ENCODE data around the gene NRP1. TPM values are rescaled to one million over a fixed set of nuclear protein-coding genes. Genes with fewer than 3 reads are reported as not detected.

Gene NRP1
- total RNA-seq, 1 donor from 2014 or later = not detected

DNA sequence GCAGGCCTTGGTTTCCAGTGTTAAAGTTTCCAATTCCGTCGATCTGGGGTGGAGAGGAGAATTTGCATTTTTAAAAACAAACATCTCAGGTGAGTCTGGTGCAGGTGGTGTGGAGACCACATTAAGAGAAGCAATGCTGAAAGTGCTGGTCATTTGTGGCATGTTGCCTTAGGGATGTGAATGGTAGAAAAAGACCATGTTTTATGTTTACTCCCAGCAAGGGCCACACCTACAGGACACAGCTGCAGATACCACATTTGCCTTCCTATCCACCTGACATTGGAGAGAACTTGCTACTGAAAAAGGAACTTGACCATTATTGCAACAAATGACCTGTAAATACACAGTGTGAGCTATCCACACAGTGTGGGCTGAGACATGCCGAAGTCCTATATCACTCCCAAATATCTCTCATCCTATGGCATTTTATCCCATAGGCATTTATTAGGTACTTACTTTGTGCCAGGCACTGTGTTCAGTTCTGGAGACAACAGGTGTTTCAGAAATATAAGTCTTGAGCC is 183.1 kb downstream of the NRP1 start:
- H3K27ac Mint-ChIP-seq = peak overlapping the region; percentile 64
- no peak for DNase-seq
- H3K36me3 Mint-ChIP-seq (ENCODE audit: low read depth) = no peaks in the 10 kb centered on the region
- ChIA-PET CTCF (no interaction called here), POLR2A (interaction anchor here (1.2 kb wide), 1 partner anchor 18 kb away, joined by 3 read pairs; no protein-coding TSS in a partner anchor)
- H3K27me3 Mint-ChIP-seq = no peaks in the 10 kb centered on the region
- H3K4me1 Mint-ChIP-seq = peaks cover 52% of the 10 kb centered on the region
- TF ChIP-seq, protein P1, sequence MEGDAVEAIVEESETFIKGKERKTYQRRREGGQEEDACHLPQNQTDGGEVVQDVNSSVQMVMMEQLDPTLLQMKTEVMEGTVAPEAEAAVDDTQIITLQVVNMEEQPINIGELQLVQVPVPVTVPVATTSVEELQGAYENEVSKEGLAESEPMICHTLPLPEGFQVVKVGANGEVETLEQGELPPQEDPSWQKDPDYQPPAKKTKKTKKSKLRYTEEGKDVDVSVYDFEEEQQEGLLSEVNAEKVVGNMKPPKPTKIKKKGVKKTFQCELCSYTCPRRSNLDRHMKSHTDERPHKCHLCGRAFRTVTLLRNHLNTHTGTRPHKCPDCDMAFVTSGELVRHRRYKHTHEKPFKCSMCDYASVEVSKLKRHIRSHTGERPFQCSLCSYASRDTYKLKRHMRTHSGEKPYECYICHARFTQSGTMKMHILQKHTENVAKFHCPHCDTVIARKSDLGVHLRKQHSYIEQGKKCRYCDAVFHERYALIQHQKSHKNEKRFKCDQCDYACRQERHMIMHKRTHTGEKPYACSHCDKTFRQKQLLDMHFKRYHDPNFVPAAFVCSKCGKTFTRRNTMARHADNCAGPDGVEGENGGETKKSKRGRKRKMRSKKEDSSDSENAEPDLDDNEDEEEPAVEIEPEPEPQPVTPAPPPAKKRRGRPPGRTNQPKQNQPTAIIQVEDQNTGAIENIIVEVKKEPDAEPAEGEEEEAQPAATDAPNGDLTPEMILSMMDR (IDR thresholded peaks at IDR 0.05) = no peak
- H3K4me3 Mint-ChIP-seq = no peak overlapping the region
- intact Hi-C loops (cut with micrococcal nuclease) = loop anchor here (5.0 kb wide), 3 partner anchors 34 to 499 kb away; partner anchors contain the start of gene ITGB1
- H3K9me3 Mint-ChIP-seq = no peaks in the 10 kb centered on the region
- no peak for ATAC-seq (ENCODE audit: low read depth)

- ChIA-PET POLR2A (interaction anchor here (1.2 kb wide), 1 partner anchor 18 kb away, joined by 3 read pairs; no protein-coding TSS in a partner anchor), CTCF (no interaction called here)
- no peaks in the 10 kb centered on the region for H3K9me3 Mint-ChIP-seq
- H3K27ac Mint-ChIP-seq = peak overlapping the region; percentile 64
- no peak overlapping the region for H3K4me3 Mint-ChIP-seq
- peaks cover 49% of the 10 kb centered on the region for H3K4me1 Mint-ChIP-seq
- ATAC-seq (ENCODE audit: low read depth) = no peak
- no peak for DNase-seq
- H3K27me3 Mint-ChIP-seq = no peaks in the 10 kb centered on the region
- no peaks in the 10 kb centered on the region for H3K36me3 Mint-ChIP-seq (ENCODE audit: low read depth)
- intact Hi-C loops (cut with micrococcal nuclease) = loop anchor here (1.0 to 5.0 kb wide), 4 partner anchors 17 to 499 kb away; partner anchors contain the start of gene ITGB1
- TF ChIP-seq, protein P1 (IDR thresholded peaks at IDR 0.05) = no peak
These were observed 183.6 kb downstream of the NRP1 start for GRCh38 chr10:33150889-33151288.

- Mint-ChIP-seq H3K27me3 (no peaks in the 10 kb centered on the region), H3K27ac (no peak overlapping the region), H3K36me3 (ENCODE audit: low read depth) (no peaks in the 10 kb centered on the region), H3K4me1 (peaks cover 43% of the 10 kb centered on the region), H3K4me3 (no peak overlapping the region), H3K9me3 (no peaks in the 10 kb centered on the region)
- POLR2A ChIA-PET = no interaction called here
- CTCF ChIA-PET = no interaction called here
- TF ChIP-seq, protein P1 (IDR thresholded peaks at IDR 0.05) = no peak
- DNase-seq (no peak), ATAC-seq (ENCODE audit: low read depth) (no peak)
- intact Hi-C loops (cut with micrococcal nuclease) = loop anchor here (1.0 to 5.0 kb wide), 4 partner anchors 16 to 498 kb away; partner anchors contain the start of gene ITGB1
These were observed 184.3 kb downstream of the NRP1 start for GRCh38 chr10:33150146-33150545.

GRCh38 chr10:33147013-33147310 is 187.5 kb downstream of the NRP1 start:
- Mint-ChIP-seq H3K4me1 (peaks cover 22% of the 10 kb centered on the region), H3K36me3 (ENCODE audit: low read depth) (no peaks in the 10 kb centered on the region), H3K4me3 (no peak overlapping the region), H3K27me3 (no peaks in the 10 kb centered on the region), H3K9me3 (no peaks in the 10 kb centered on the region), H3K27ac (no peak overlapping the region)
- TF ChIP-seq, protein P1 (IDR thresholded peaks at IDR 0.05) = no peak
- POLR2A ChIA-PET = no interaction called here
- DNase-seq = no peak
- intact Hi-C loops (cut with micrococcal nuclease) = no loop called here
- CTCF ChIA-PET = interaction anchor here (0.8 kb wide), 1 partner anchor 13 kb away, joined by 3 read pairs; no protein-coding TSS in a partner anchor
- ATAC-seq (ENCODE audit: low read depth) = no peak

DNA sequence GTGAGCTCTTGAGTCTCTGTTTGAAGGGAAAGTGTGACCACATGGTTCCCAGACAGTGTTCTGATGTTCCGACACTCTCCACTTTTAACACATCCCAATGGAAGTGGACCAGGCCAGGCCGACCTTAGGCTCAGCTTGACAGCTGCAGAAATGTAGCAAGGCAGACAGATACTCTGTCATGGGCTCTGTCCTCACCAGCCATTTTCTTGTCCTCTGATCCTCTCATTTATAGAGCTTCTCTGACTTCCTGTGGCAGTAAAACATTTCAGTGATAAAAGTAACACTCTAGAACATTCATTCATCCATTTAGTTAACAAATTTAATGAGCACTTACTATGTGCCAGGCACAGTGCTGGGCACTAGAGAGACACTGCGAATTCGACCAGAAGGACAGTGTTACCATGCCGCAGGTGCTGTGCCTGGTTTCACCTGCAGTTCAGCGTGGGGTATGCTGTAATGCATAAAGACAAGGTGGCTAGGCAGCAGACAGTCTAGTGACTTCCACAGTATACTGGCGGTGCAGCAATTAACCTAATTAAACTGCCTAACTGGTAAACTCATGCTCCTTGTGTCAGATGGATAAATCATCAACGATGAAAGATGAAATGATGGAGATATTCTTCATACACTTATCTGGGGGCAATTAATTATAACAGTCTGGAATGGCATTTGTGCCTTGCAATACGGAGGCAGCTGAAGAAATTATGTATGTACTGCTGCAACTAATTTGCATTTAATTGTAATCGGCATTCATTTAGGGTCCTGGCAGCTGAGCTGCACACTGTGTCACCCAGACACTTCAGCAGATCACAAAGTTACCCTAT is 188.1 kb downstream of the NRP1 start:
- H3K9me3 Mint-ChIP-seq = no peaks in the 10 kb centered on the region
- H3K4me3 Mint-ChIP-seq = no peak overlapping the region
- ChIA-PET CTCF (interaction anchor here (0.8 kb wide), 1 partner anchor 13 kb away, joined by 3 read pairs; no protein-coding TSS in a partner anchor), POLR2A (no interaction called here)
- H3K36me3 Mint-ChIP-seq (ENCODE audit: low read depth) = no peaks in the 10 kb centered on the region
- intact Hi-C loops (cut with micrococcal nuclease) = no loop called here
- peaks cover 17% of the 10 kb centered on the region for H3K4me1 Mint-ChIP-seq
- no peaks in the 10 kb centered on the region for H3K27me3 Mint-ChIP-seq
- DNase-seq = no peak
- TF ChIP-seq, protein P1 (IDR thresholded peaks at IDR 0.05) = no peak
- H3K27ac Mint-ChIP-seq = no peak overlapping the region
- ATAC-seq (ENCODE audit: low read depth) = no peak
